Fibroblast of skin of left quadriceps (primary cell): ENCODE measurements around the gene WFDC10A.
A peak's percentile ranks its signal among the peaks of the same experiment; 100 is the strongest.
"Not testable (repeated sequence)": the region's sequence is repeated elsewhere in the genome, so short reads cannot be mapped to it uniquely, and the experiment has no call there.

Experiments used
- DNase-seq, 2 experiments: peaks; one replicate each; pipeline ENCODE4 v3.0.0-alpha.2; 2013; ENCODE audit warnings: low read depth in 2 of 2

The WFDC10A gene

DNA sequence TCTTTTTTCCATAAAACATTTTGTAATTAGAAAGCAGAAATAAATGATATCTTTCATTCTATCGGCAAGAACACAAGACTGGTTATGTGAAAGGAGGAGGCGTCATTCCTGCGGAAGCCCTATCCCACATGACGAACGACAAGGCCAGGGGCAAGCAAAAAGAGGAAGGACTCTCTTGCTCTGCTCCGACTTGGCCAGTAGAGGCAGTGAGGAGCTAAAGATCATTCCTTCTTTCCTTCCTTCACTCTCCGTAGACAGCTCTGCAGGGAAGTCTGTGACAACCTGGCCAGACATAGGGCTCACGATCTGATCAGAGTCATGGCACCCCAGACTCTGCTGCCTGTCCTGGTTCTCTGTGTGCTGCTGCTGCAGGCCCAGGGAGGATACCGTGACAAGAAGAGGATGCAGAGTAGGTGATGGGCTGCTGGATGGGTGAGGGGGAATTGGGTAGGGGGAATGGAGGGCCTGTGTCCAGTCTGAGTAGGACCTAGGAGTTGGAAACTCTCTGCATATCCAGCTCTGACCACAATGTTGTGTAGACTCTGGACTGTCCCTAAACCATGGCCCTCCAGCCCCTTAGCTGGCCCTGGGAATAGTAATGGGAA, at the start of gene WFDC10A:
TSS of gene WFDC10A (plus strand) at position 244 of the 605 bp plus-strand sequence. CDS start at position 319, 75 bp downstream.
- DNase-seq: peak; percentile 8 to 15

DNA sequence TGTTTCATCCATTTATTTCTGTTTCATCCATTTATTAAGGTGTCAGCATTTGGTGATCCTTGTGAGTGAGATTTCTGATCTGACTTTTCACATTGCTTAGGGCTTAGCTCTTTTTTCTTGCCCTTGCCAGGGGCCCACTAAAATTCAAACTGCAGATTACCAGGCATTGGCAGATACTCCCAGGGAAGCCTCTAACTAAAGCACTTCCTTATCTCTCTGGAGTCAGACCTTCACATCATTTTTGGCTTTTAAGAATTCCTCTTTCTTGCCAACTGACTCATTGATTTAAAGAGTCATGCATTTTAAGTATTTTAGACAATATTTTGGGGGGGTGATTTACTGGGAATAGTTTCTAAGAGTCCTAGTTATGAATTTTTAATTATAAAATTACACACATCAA, 47.8 kb upstream of the WFDC10A start:
- no peak for DNase-seq

DNA sequence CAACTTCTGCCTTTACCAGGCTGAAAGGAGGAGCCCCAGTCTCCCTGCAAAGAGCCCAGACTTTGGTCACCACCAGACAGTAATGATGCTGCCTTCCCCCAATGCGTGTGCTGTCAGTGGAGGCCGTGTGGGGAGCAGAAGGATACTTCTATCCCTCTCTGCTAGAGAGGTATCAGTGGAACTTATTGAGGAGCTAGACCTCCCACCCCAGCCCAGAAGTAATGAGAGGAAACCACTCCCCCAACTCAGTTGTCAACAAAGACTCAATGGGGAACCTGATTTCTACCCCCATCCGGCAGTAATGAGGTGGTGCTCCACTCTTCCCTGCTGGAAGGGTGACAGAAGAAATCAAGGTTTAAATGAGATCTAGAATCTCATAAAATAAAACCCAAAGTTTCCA, 46.0 kb upstream of the WFDC10A start:
- no peak for DNase-seq

DNA sequence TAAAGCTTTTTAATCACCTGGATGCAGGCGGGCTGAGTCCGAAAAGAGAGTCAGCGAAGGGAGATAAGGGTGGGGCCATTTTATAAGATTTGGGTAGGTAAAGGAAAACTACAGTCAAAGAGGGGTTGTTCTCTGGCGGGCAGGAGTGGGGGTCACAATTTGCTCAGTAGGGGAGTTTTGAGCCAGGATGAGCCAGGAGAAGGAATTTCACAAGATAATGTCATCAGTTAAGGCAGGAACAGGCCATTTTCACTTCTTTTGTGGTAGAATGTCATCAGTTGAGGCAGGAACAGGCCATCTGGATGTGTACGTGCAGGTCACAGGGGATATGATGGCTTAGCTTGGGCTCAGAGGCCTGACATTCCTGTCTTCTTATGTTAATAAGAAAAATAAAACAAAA, 45.2 kb upstream of the WFDC10A start:
- DNase-seq: not testable (repeated sequence)

DNA sequence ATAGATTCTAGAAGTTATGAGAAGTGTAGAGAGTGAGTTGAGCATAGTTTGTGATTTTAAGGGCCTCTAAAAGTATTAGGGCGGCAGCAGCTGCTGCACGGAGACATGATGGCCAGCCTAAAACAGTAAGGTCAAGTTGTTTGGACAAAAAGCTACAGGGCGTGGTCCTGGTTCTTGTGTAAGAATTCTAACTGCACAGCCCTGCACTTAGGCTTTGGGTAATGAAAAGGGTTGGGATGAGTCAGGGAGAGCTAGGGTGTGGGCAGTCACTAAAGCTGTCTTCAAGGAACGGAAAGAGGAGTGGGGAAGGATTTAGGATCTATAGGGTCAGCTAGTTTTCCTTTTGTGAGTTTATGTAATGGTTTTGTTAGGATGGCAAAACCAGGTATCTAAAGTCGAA, 43.6 kb upstream of the WFDC10A start:
- DNase-seq: not testable (repeated sequence)

DNA sequence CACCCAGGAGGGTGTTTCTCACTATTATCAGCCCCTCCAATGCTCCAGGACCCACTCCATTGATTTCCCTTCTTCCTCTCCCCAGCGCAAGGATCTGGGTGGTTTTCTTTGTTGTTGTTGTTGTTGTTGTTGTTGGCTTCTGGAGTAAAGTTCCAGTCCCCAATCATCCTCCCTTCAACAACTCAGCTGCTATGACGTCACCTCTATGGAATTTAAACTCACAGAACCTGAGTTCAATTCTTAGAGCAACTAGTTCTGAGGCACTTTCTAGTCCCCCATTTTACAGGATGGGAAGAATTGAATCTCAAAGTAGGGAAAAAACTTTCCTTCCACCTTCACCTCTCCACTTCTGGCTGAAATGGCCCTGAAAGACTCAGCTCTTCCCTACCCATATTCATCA, 40.7 kb upstream of the WFDC10A start:
- DNase-seq: no peak

DNA sequence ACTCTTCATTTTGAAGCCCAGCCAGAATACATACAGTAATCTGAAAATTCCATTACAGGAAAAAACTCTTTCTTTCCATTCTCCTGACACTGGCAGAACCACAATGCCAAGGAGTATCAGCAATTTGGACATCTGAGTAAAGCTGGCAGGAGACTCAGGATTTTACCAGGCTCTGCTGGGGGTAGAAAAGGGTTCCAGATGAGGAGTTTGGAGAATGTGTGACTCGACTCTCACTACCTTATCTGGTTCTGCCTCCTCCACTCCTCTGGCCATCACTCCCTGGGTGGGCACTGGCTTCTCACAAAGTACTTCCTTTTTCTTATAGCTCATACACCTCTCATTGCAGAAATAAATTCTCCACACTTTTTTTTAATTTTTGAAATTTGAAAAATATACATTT, 39.8 kb upstream of the WFDC10A start:
- DNase-seq: no peak

DNA sequence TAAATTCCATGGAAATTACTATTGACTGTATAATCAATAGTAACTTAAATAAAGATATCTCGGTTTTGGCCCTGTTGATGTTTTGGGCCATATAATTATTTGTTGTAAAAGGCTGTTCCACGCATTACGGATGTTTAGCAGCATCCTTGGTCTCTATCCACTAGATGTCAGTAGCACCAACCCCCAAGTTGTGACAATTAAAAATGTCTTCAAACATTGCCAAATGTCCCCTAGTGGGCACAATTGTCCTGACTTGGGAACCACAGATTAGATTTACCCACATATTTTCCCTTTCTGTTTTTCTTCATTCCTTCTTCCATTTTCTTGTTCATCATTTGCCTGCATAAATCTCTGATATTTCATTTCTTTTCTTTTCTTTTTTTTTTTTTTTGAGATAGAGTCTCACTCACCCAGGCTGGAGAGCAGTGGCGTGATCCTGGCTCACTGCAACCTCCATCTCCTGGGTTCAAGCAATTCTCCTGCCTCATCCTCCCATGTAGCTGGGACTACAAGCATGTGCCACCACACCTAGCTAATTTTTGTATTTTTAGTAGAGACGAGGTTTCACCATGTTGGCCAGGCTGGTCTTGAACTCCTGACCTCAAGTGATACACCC, 36.9 kb upstream of the WFDC10A start:
- DNase-seq: peak; percentile 16 to 24

DNA sequence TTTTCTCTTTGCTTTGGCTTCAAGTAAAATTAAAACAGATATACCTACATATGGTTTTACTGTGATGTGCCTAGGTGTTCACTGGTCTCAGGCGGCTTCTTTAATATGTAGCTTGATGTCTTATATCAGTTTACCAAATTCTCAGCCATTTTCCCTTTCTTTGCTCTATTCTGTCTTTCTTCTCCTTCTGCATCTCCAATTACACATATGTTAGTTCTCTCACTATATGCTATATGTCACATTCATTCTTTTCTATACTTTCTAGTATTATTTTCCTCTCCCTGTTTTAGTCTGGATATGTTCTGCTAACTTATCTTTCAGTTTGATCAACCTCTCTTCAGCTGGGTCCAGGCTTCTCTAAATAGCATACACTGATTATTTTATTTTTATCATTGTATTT, 36.0 kb upstream of the WFDC10A start:
- DNase-seq: no peak

DNA sequence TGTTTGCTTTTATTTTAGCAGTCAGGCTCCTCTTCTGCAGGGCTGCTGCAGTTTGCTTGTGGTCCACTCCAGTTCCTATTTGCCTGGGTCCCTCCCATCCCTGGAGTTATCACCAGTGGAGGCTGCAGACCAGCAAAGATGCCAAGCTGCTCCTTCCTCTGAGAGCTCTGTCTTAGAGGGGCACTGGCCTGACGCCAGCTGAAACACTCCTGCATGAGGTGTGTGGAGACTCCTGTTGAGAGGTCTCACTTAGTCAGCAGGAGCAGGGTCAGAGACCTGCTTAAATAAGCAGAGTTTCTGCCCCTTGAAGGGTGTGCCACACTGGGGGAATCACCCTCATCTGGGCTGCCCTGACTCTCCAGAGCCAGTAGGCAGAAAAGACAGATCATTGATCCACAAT, 34.3 kb upstream of the WFDC10A start:
- DNase-seq: no peak

DNA sequence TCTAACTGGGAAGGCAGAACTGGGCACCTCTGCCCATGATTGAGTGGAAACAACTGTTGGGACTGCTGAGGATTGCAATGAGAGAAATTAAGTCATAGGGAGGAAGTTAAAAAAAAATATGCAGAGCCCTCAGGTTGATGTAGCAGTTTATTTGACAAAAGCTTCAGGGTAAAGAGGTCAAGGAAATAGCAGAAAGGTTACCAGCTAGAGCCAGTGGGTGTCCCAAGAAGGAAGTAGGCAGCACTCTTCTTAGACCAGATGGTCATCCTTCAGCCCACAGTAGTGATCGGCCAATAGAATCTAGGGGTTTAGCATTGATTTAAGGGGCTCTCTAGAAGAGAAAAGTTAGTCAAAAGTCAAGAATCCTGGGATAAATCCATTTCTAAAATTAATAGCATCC, 21.7 kb upstream of the WFDC10A start:
- no peak for DNase-seq

DNA sequence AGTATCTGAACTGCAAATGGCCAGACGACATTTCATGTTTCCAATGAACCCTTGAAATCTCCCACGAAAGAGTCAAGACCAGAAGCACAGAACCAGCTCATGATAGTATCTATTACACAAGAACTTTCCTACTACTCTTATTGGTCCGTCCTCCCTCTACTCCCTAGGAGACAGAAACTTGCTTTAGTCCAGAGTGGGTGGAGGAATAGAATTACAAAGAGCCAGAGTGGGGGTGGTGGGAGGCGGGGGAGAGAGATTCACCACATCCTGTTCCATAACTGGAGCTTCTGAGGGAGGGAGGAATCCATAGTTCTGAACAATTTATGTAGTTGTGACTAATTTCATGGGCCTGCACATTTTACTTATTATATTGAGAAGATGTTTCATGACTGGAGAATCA, 18.5 kb upstream of the WFDC10A start:
- peak; percentile 79 to 81 for DNase-seq

DNA sequence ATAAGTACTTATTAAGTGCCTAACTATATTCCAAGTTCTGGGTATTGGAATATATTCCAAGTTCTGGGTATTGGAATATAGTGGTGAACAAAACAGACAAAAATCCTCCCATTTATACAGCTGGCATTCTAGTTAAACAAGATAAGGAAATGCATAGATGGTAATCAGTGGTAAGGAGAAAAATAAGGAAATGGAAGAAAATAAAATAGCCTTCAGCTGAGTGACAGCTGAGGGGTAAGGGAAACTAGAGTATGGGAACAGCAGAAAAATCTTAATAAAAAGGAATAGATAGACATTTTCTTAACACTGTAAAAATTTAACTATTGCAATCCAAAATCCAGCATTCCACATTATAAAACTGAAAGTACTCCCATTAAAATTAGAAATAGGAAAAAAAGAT, 17.2 kb upstream of the WFDC10A start:
- no peak for DNase-seq

DNA sequence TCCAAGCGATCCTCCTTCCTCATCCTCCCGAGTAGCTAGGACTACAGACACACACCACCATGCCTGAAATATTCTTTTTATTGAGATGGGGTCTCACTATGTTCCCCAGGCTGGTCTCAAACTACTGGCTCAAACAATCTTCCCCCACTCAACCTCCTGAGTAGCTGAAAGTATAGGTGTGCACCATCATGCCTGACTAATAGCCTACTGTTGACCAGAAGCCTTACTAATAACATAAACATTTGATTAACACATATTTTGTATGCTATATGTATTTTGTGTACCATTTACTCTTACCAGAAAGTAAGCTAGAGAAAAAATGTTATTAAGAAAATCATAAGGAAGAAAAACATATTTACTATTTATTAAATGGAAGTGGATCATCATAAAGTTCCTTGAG, 11.9 kb upstream of the WFDC10A start:
- no peak for DNase-seq

DNA sequence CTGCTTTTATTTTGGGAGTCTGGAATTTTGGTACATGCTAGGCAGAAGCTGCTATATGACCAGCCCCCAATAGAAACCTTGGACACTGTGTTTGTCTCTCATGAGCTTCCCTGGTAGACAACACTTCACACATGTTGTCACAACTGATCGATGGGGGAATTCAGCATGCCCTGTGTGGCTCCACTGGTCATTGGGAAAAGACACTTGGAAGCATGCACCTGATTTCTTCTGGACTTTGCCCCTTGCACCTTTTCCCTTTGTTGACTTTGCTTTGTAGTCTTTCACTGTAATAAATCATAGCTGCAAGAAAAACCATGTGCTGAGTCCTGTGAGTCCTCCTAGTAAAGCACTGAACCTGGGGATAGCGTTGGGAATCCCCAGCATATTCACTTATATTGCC, 7.9 kb upstream of the WFDC10A start:
- DNase-seq: no peak

DNA sequence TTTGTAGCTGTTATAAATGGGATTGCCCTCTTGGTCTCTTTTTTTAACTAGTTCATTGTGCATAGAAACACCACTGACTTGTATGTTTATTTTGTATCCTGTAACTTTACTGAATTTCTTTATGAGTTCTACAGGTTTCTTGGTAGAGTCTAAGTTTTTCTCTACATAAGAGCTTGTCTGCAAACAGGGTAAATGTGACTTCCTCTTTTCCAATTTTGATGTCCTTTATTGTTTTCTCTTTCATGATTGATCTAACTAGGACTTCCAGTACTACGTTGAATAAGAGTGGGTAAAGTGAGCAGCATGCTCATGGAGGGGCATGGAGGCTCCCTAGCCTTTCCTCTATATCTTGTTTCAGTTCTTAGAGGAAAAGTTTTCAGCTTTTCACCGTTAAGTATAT, 3.0 kb upstream of the WFDC10A start:
- DNase-seq: no peak

DNA sequence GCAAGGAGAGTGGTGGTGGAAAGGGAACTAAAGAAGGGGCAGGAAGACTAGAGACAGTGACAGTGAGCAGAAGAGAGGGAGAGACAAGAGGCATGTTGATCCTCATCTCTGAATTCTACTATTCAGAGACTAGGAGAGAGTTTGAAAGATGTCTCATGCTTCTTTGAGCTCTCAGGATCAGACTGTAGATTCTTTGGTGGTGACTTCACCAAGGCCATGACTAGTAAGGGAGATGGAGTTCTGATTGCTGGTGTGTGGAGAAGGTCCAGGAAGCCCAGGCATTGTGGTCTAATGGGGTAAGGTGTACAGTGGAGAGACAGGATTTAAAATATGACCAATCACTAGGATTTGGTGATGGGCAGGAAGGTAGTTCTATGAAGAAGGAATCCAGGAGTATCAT, 832 bp downstream of the WFDC10A start:
- no peak for DNase-seq

DNA sequence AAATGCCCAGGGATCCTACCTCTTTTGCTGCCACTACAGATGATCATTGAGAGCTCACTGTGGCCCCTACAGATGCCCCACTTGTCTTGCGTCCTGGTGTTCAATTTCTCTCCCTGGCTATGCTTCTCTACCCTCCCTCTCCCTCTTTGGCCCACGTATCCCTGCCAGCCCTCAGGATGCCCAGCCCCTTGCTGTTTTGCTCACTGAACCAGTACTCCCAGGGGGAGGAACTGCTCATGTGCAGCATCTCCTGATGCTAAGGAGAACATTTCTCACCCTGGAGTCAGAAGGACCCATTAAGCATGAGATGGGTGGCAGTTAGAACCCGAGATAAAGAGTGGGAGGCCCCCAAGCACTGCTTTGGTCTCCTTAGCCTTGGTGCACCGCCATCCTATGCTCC, 1.6 kb downstream of the WFDC10A start, which contains the start of gene WFDC9:
TSS of gene WFDC9 (minus strand) at position 101 of the 400 bp plus-strand sequence. CDS start 21,103 bp downstream, outside the sequence.
- DNase-seq: no peak

DNA sequence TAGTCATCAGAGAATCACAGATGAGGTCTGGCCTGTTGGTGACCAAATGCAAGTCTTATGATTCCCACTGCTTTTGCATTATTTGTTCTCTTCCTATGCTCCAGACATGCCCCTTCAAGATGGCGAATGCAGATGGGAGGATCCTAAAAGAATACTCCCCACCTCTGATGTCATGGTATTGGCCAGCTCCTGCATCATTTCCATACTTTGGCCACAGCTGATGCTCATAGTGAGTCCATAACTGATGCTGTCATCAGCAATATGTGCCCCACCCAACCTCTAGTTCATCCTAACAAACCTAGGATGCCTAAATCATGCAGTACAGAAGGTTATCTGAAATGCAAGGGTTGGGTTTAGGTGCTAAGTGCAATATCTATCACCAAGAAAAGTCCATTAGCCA, 7.0 kb downstream of the WFDC10A start:
- no peak for DNase-seq

DNA sequence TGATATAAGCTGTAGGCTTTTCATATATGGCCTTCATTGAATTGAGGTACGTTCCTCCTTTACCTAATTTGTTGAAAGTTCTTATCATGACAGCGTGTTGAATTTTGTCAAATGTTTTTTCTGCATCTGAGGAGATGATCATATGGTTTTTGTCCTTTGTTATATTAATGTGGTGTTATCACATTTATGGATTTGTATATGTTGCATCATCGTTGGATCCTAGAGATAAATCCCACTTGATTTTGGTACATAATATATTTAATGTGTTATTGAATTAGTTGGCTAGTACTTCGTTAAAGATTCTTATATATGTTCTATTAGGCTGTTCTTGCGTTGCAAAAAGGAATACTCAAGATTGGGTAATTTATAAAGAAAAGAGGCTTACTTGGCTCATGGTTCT, 10.1 kb downstream of the WFDC10A start:
- DNase-seq: no peak

DNA sequence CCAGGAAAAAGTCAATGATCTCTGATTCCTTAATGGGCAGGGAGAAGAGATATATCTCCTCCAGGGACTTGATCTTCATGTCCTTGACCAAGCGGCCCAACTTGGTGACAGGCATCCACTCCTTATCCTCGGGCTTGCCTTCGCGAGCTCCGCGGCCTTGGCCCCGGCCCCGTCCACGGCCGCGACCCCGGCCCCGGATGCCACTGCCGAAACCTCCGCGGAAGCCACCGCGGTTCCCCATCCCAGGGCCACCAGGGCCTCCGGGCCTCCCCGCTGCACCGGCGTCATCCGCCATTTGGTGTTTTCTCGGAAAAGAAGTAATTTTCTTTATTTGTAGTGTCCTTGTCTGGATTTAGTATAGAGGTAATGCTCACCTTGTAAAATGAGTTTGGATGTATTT, 11.5 kb downstream of the WFDC10A start:
- DNase-seq: not testable (repeated sequence)

DNA sequence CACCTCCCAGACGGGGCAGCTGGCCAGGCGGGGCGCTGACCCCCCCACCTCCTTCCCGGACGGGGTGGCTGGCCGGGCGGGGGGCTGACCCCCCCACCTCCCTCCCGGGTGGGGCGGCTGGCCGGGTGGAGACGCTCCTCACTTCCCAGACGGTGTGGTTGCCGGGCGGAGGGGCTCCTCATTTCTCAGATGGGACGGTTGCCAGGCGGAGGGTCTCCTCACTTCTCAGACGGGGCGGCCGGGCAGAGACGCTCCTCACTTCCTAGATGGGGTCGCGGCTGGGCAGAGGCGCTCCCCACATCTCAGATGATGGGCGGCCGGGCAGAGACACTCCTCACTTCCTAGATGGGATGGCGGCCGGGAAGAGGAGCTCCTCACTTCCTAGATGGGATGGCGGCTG, 16.3 kb downstream of the WFDC10A start:
- not testable (repeated sequence) for DNase-seq

DNA sequence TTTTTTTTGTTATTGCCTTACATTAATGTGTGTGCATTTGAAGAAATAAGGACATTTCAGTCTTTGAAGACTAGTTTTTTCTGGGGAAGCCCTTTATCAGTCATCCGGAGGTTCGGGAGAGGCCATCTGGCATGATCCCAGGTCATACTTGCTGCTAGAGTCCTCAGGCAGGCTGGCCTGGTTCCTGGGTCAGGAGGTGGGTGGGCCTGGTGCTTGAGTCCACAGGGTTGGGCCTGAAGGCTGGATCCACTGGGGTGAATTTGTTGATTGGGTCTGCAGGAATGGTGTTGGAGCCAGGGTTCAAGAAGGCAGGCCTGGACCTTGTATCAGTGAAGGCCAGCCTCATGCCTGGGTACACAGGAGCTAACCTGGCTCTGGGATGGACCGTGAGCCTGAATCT, 17.3 kb downstream of the WFDC10A start:
- DNase-seq: no peak
